Measurements from ENCODE around the gene JOSD2. TPM values are rescaled to one million over a fixed set of nuclear protein-coding genes. Genes with fewer than 3 reads are reported as not detected.

Gene JOSD2
- total and polyA plus RNA-seq, 2 donors (not counting 1 experiment from before 2014, with no cell fraction given) = 25.0 to 32.8 TPM

DNA sequence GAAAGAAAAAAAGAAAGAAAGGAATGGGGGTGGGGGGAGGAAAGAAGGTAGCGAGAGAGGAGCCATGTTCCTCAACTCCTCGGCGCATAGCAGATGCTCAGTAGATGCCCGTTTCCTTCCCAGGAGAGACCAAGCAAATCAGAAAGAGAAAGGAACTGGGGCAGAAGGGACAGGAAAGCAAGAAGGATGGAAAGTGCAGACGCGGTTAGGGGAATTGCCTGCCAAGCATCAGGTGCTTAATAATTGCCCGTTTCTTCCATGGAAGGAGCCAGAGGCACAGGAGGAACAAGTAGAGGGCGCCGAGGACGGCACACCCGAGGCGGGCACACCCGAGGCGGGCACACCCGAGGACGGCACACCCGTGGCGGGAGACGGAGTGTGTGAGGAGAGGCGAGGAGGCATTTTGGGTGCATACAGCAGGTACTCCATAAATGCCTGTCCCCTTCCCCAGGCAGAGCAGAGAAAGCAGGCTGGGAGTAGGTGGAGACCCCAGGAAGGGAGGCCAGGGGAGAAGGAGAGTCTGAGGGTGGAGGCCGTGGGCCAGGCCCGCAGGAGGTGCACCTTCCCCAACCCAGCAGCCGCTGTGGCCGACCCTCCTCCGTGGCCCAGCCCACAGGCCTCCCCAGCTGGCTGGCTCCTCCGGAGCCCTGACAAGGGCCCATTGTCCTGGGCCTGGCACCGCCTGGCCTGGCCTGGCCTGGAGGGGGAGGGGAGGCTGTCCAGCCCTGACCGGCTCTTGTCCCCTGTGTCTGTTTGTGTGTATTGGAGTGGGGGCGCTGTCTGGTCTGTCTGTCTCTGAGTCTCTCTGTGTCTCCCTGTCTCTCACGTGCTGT is 14.6 kb downstream of the JOSD2 start:
- Histone ChIP-seq H4K20me1 (ENCODE audit: control insufficient read depth, insufficient read depth, low read length, poor library complexity, severe bottlenecking) (no peaks in the 10 kb centered on the region), H3K27ac (ENCODE audit: low read length in 2 of 2) (no peak overlapping the region), H3K9ac (ENCODE audit: low read length) (no peak overlapping the region), H2AFZ (ENCODE audit: insufficient read depth, low read depth, low read length, poor library complexity, severe bottlenecking) (no peak overlapping the region), H3K4me3 (ENCODE audit: control extremely low read depth in 1 of 5, extremely low read depth in 1 of 5, insufficient read depth in 1 of 5, low read depth in 2 of 5, low read length in 4 of 5) (no peak overlapping the region), H3K79me2 (ENCODE audit: control insufficient read depth, insufficient read depth, low read length) (no peaks in the 10 kb centered on the region), H3K4me2 (replicated peaks; ENCODE audit: low read depth, low read length, poor library complexity, severe bottlenecking) (no peak overlapping the region), H3K4me1 (ENCODE audit: control insufficient read depth in 2 of 2, insufficient read depth in 2 of 2, low read length in 2 of 2) (peaks cover 11% of the 10 kb centered on the region in 2 donors), H3K36me3 (replicated peaks in 1 of 2; ENCODE audit: control extremely low read depth in 1 of 2, control insufficient read depth in 1 of 2, extremely low read depth in 1 of 2, insufficient read depth in 2 of 2, low read length in 1 of 2) (no peaks in the 10 kb centered on the region), H3K27me3 (replicated peaks in 1 of 4; ENCODE audit: control extremely low read depth in 1 of 4, control insufficient read depth in 3 of 4, insufficient read depth in 4 of 4, low read length in 3 of 4) (no peaks in the 10 kb centered on the region), H3K9me3 (ENCODE audit: control extremely low read depth in 1 of 3, control insufficient read depth in 2 of 3, insufficient read depth in 1 of 3, low read length in 2 of 3) (peaks cover 0 to 3% (median 0%) of the 10 kb centered on the region in 3 donors)
- Mint-ChIP-seq H3K27me3 (no peaks in the 10 kb centered on the region), H3K9me3 (ENCODE audit: insufficient read depth) (no peaks in the 10 kb centered on the region), H3K4me1 (peaks cover 11% of the 10 kb centered on the region), H3K4me3 (no peak overlapping the region), H3K27ac (no peak overlapping the region)
- ChIA-PET POLR2A (no interaction called here), CTCF (no interaction called here)
- intact Hi-C loops (cut with micrococcal nuclease) = no loop called here
- 93% methylated on average over 23 of the region's 30 CpGs for WGBS (ENCODE audit: insufficient coverage)
- DNase-seq = no peak
- ATAC-seq (ENCODE audit: low read depth) = no peak
- no peak for TF ChIP-seq EZH2 (IDR thresholded peaks at IDR 0.05; ENCODE audit: borderline replicate concordance, insufficient read depth, low read depth, low read length, poor library complexity, severe bottlenecking)
- TF ChIP-seq, protein P1, sequence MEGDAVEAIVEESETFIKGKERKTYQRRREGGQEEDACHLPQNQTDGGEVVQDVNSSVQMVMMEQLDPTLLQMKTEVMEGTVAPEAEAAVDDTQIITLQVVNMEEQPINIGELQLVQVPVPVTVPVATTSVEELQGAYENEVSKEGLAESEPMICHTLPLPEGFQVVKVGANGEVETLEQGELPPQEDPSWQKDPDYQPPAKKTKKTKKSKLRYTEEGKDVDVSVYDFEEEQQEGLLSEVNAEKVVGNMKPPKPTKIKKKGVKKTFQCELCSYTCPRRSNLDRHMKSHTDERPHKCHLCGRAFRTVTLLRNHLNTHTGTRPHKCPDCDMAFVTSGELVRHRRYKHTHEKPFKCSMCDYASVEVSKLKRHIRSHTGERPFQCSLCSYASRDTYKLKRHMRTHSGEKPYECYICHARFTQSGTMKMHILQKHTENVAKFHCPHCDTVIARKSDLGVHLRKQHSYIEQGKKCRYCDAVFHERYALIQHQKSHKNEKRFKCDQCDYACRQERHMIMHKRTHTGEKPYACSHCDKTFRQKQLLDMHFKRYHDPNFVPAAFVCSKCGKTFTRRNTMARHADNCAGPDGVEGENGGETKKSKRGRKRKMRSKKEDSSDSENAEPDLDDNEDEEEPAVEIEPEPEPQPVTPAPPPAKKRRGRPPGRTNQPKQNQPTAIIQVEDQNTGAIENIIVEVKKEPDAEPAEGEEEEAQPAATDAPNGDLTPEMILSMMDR (IDR thresholded peaks at IDR 0.05) = no peak

DNA sequence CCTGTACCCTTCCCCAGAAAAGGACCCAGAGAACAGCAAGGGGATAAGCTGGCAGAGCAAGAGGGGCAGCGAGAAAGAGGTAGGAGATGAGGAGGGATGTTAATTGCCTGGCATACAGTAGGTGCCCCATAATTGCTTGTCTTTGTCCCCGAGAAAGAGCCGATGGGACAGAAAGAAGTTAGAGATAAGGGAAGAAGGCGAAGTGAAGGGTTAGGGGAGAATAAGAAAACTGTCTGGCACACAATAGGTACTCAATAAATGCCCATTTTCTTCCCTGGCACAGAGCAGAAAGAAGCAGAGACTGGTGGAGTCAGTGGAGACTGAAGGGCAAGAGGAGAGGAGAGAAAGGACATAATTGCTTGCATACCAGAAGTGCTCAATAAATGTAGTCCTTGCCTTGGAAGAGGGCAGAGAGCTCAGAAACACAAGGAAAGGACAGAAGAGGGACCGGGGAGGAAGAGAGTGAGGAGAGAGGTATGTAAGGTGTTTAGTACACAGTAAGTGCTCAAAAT is 15.9 kb downstream of the JOSD2 start:
- H3K9me3 ChIP-seq (ENCODE audit: control extremely low read depth in 1 of 3, control insufficient read depth in 2 of 3, insufficient read depth in 1 of 3, low read length in 2 of 3) = peaks cover 0 to 8% (median 0%) of the 10 kb centered on the region in 3 donors
- no peak overlapping the region for H2AFZ ChIP-seq (ENCODE audit: insufficient read depth, low read depth, low read length, poor library complexity, severe bottlenecking)
- H3K9ac ChIP-seq (ENCODE audit: low read length) = no peak overlapping the region
- H3K27me3 ChIP-seq (replicated peaks in 1 of 4; ENCODE audit: control extremely low read depth in 1 of 4, control insufficient read depth in 3 of 4, insufficient read depth in 4 of 4, low read length in 3 of 4) = no peaks in the 10 kb centered on the region
- DNase-seq (no peak), ATAC-seq (ENCODE audit: low read depth) (no peak)
- H3K4me2 ChIP-seq (replicated peaks; ENCODE audit: low read depth, low read length, poor library complexity, severe bottlenecking) = no peak overlapping the region
- H3K27ac ChIP-seq (ENCODE audit: low read length in 2 of 2) = no peak overlapping the region
- POLR2A ChIA-PET = no interaction called here
- H3K4me1 ChIP-seq (ENCODE audit: control insufficient read depth in 2 of 2, insufficient read depth in 2 of 2, low read length in 2 of 2) = peaks cover 12% of the 10 kb centered on the region in 2 donors
- H3K4me3 ChIP-seq (ENCODE audit: control extremely low read depth in 1 of 5, extremely low read depth in 1 of 5, insufficient read depth in 1 of 5, low read depth in 2 of 5, low read length in 4 of 5) = no peak overlapping the region
- no peaks in the 10 kb centered on the region for H3K79me2 ChIP-seq (ENCODE audit: control insufficient read depth, insufficient read depth, low read length)
- Mint-ChIP-seq H3K9me3 (ENCODE audit: insufficient read depth) (no peaks in the 10 kb centered on the region), H3K4me3 (no peak overlapping the region), H3K27me3 (no peaks in the 10 kb centered on the region), H3K27ac (no peak overlapping the region), H3K4me1 (peaks cover 21% of the 10 kb centered on the region)
- CTCF ChIA-PET = interaction anchor here (0.5 kb wide), 1 partner anchor 307 kb away, joined by 4 read pairs; no protein-coding TSS in a partner anchor
- intact Hi-C loops (cut with micrococcal nuclease) = no loop called here
- no peak for TF ChIP-seq EZH2 (IDR thresholded peaks at IDR 0.05; ENCODE audit: borderline replicate concordance, insufficient read depth, low read depth, low read length, poor library complexity, severe bottlenecking)
- TF ChIP-seq, protein P1 (IDR thresholded peaks at IDR 0.05) = no peak
- WGBS (ENCODE audit: insufficient coverage) = 91% methylated on average over 3 of the region's 5 CpGs
- no peaks in the 10 kb centered on the region for H4K20me1 ChIP-seq (ENCODE audit: control insufficient read depth, insufficient read depth, low read length, poor library complexity, severe bottlenecking)
- no peaks in the 10 kb centered on the region for H3K36me3 ChIP-seq (replicated peaks in 1 of 2; ENCODE audit: control extremely low read depth in 1 of 2, control insufficient read depth in 1 of 2, extremely low read depth in 1 of 2, insufficient read depth in 2 of 2, low read length in 1 of 2)
